ENCODE data around the gene GHSR.
A peak's percentile ranks its signal among the peaks of the same experiment; 100 is the strongest.

The GHSR gene, protein sequence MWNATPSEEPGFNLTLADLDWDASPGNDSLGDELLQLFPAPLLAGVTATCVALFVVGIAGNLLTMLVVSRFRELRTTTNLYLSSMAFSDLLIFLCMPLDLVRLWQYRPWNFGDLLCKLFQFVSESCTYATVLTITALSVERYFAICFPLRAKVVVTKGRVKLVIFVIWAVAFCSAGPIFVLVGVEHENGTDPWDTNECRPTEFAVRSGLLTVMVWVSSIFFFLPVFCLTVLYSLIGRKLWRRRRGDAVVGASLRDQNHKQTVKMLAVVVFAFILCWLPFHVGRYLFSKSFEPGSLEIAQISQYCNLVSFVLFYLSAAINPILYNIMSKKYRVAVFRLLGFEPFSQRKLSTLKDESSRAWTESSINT

DNA sequence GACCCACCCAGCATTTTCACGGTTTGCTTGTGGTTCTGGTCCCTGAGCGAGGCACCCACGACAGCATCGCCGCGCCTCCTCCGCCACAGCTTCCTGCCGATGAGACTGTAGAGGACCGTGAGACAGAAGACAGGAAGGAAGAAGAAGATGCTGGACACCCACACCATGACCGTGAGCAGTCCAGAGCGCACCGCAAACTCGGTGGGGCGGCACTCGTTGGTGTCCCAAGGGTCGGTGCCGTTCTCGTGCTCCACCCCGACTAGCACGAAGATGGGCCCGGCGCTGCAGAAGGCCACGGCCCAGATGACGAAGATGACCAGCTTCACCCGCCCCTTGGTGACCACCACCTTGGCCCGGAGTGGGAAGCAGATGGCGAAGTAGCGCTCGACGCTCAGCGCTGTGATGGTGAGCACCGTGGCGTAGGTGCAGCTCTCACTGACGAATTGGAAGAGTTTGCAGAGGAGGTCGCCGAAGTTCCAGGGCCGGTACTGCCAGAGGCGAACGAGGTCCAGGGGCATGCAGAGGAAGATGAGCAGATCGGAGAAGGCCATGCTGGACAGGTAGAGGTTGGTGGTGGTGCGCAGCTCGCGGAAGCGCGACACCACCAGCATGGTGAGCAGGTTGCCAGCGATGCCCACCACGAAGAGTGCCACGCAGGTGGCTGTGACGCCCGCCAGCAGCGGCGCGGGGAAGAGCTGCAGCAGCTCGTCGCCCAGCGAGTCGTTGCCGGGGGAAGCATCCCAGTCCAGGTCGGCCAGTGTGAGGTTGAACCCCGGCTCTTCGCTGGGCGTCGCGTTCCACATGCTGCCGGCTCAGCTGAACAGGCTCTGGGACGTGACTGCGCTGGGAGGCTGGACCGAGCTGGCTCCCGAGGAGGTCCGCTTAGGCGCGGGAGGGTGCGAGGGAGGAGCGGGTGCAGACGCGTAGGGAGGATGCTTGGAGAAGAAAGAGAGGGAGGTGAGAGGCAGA lies at the start of gene GHSR:
Gene GHSR (minus strand): TSS at position 846 of the 969 bp plus-strand sequence. CDS start 43 bp downstream, at position 803.
- DNase-seq, result no peak

DNA sequence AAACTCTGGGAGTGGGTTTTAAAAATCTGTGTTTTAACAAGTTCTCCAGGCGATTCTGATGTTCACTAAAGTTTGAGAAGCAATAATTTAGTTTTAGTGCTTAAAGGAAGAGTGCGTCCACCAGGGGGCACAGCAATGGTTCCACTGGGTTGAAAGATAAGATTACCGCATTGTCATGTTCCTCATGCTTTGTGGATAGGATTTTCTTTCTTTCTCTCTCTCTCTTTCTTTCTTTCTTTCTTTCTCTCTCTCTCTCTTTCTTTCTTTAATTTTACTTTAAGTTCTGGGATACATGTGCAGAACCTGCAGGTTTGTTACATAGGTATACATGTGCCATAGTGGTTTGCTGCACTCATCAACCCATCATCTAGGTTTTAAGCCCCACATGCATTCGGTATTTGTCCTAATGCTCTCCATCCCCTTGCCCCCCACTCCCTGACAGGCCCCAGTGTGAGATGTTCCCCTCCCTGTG lies 42.0 kb upstream of the GHSR start:
- DNase-seq, result peak in 33 of 58 donors; percentile 0 to 71 (median 12)

DNA sequence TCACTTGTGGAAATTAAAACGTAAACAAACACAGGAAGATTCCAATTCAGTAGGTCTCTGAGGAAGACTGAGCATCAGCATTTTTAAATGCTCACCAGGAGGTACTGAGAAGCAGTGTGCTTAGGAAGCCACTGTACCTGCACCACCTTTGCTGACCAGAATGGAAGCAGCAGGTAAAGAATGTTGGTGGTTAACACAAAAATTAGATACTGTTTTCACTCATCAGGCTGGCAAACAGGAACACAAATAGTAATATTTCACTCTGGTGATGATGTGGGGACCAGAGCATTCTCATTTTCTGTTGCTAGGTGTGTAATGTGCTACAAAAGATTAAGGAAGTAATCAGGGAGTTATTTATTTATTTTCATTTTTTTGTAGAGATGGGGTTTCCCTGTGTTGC lies 29.9 kb upstream of the GHSR start:
- no peak for DNase-seq

DNA sequence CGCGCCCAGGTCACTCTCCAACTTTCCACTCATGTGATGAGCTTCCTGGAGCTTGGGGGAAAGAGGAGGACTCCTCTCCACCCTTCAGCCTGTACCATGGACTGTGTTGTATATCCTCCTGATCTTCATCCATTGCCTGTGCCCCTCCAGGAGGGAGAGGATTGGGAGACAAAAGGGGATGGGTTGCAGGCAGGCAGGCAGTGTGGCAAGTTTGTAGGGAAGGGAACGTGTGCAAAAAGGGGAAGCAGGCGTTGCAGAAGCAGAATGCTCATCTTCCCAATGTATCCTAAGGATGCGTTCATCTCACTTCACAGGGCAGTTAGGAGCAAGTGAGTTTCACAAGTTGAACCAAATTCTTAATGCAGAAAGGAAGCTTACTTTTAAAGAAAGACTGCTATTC lies 28.1 kb upstream of the GHSR start:
- DNase-seq, result no peak

DNA sequence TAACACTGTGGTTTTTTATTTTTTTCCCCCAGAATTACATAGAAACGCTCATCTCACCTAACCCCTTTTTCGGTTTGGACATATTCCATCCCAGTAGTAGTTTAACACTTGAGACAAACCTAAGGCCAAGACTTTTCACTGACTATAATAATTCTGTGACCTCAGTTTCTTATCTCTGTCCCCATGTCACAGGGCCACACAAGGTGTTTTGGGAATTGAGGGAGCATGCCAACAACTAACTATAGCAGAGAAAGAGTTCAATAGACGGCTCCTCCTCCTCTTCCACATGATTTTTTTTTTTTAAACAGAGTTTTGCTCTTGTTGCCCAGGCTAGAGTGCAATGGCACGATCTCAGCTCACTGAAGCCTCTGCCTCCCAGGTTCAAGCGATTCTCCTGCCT lies 27.4 kb upstream of the GHSR start:
- DNase-seq, result no peak

DNA sequence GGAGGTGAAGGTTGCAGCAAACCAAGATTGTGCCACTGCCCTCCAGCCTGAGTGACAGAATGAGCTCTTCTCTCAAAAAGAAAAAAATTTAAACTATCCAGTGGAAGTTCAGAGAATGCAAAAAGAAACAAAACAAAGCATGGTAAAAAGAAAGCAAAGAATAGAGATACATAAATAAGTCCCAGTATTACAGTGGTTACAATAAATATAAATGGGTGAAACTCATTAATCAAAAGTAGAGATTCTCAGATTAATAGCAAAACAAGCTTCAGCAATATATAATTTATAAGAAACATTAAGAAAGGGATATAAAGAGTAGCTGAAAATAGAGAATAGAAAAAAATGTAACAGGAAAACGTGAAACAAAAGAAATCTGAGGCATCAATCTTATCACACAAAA lies 23.6 kb upstream of the GHSR start:
- no peak for DNase-seq

DNA sequence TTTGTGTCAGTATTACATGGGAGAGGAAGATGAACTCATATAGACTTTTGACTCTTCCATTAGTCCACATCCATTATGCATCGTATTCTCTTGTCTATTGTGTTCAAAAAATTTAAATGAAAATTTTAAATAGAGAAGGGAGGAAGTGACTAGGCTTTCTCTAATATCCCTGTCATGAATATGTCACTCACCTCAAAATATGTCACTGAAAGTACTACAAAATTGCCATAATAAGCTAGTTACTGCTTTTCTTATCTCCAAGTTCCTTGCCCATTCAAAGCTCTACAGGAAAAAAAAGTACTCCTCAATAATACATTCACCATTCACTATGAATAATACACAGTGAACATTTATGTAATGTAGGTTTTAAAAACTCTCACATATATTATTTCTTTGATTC lies 22.3 kb upstream of the GHSR start:
- no peak for DNase-seq

DNA sequence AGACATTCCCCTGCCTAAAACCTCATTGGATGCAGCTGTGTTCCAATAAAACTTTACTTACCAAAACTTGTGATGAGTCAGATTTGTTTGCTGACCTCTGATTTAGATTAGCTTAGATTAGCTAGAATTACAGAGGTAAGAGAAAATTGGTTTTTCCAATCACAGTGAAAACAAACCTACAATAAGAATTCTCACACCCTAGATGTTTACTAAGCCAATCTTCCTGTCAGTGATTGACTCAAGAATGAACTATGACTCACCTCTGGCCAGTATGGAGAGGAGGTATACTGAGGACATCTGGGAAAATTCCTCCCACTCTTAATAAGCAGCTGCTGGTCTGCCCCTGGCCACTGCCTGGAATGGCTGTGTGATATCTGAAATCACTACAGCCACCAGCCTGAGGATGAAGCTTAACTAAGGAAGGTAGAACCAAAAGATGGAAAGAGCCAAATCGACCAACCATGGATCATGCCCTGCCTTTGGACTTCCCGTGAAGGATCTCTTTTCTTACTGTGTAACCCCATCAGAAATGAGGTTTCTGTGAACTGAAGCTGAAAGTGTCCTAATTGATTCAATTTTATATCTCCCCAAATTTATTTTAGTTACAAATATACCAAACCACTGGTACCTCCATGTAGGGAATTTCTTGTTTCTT lies 19.0 kb upstream of the GHSR start:
- no peak for DNase-seq

DNA sequence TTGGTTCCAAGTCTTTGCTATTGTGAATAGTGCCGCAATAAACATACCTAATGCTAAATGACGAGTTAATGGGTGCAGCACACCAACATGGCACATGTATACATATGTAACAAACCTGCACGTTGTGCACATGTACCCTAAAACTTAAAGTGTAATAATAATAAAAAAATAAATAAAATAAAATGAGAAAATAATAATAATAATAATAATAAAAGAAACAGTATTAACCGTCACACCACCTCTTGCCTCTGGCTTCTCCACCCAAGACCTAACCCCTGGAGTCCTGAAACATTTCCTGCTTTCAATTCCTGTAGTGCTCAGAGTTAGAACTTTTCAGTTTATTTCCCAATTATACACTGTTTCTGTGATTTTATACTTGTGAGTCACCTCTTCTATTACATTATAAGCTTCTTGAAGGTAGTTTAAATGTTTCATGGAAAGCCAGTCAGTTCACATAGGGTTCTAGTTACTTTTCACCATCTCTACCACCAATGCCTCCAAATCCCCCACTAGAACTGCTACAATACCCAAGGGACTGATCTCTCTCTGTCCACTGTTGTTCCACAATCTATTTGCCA lies 18.4 kb upstream of the GHSR start:
- no peak for DNase-seq

DNA sequence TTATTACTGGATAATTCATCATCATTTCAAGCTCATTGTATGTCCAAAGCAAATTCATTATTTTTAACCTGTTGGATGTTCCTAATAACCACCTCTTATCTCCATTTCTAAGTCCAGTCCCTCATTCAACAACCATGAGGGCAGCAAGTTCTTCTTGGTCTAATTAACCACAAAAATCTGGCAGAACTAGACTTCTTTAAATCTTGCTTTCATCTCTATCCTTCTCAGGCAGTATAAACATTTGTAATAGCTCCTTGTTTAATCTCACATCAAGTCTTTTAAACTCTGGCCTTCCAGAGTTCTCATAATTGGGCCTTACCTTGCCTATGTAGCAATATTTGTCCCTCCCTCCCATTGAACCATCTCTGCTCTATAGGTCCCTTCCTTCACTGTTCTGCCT lies 17.0 kb upstream of the GHSR start:
- no peak for DNase-seq

DNA sequence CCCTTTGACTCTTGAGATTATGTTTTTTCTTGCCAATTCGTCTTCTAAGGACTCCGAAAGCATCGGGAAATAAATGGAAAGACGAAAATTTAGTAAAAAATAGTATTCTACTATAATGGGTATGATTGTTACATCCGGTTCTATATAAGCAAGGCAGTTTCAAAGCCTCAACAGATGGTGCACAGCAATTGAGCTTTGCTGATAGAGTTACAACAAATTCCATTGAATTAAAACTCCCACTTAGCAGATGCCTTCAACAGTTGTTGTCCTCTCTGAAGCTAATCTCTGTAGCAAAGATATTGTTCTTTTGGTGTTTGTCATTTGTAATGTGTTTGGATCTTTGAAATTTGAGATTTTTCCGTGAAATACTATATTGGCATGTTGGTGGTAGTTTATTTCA lies 16.1 kb upstream of the GHSR start:
- no peak for DNase-seq

DNA sequence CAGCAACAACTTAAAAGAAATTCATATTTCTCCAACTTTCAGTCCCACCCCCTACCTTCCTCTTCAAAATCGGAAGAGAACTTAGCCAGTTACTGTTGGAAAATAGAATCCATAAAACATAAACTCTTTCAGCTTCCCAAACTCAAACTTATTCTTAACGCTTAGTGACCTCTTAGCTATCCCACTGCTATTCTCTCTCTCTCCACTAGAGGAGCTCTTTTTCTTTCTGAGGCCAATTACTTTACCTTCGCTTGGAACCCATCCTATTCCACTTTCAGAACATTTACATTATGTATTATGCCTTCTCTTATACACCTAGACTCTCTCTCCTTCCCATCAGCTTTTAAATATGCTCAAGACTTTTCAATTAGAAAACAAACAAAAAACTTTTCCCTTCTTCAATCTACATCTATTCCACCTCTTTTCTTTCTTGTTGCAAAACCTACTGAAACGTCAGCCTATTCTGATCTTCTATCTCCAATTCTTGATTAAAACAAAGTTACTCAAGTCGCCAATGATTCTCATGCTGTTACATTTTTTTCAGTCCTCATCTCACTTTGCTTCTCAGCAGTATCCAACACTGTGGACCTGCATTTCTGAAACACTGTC lies 13.4 kb upstream of the GHSR start:
- no peak for DNase-seq

DNA sequence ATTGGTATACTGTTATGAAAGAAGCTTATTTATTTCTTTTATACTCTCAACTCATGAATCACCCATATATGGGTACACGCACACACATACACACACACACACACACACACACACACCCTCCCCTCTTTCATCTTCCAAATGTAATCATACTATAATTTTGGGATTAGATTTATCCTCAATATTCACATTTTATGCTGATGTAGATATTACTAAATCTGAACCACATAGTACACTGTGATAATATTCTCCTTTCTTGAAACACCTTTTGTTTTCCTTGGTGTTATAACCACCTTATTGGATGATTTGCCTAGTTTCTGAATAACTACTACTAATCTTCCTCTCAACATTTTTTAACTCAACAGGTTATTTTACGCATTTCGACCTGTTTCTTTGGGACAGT lies 8.1 kb upstream of the GHSR start:
- DNase-seq, result no peak

DNA sequence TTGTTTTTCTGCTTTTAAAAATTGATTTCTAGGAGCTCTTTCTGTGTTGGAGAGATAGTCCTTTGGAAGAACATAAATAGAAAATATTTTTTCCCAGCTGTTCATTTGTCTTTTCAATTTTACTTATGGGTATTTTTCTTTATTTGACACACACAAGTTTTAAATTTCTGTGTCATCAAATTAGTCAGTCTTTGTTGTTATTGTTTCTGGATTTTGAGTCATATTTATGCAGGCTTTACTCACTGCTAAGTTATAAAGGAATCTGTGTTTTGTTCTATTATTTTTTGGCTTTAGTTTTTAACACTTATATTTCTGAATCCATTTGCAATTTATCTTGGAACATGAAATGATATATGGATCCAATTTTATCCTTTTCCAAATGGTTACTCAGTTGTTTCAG lies 5.9 kb upstream of the GHSR start:
- no peak for DNase-seq

DNA sequence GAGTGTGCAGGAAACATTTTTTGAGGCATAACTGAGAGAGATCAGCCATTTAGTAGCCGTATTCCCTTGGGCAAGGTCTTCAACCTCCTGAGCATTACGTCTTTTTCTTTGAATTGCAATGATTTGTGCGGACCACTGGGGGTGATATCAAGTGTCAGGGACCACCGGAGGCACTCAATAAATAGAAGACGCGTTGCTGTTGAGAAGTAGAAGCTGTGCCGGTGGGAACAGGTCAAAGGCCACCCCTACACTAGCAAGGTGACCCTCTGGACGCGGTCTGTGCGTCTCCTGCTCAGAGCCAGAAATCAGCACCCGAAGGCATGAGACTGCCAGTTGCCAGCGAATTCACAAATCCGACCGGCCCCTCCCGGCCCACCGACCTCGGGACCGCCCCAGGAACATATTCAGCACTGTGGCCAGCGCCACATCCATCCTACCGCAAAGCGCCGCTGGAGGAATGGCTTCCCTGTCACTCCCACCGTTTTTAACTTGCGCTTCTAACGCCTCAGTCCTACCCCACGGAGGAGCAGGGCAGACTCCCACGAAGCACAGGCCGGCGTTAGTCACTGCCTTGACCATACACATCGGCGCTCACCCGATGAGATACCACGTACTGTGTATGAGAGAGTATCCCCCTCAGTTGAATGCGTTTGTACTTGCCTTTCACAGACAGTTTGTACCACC lies 1.4 kb upstream of the GHSR start:
- DNase-seq, result no peak

DNA sequence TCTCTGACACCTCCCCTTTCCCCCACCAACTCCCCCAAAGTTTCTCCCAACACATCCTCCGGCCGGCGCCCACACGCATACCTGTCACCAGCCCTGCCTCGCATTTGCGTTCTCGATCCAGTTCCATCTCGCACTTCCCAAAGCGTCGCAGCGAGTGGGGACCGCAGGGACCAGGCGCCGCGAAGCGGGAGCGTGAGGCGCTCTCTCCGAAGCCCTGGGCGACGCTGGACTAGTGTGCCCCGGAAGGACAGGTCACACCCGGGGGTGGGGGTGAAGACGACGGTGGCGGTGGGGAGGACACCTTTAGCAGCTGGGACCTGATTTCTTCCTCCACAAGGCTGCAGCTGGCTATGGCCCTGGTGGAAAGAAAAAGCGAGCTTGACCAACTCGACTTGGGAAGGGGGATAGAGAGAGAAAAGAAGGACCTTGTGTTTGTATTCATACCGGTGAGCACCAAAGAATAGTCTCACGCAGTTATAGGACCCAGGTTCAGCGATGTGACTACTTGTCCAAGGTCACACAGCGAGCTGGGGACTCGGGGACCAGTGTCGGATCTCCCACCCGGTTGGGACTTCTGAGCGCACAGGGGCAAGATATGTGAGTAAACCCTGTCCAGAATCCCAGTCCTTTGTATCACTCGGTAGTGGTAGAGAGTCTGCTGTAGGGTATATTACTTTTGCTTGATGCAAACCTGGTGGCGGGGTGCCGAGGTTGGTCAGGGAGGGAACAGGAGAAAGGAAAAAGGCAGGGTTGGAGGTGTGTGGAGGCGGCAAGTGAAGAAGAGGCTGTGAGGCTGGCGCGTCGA lies 607 bp upstream of the GHSR start:
- no peak for DNase-seq

DNA sequence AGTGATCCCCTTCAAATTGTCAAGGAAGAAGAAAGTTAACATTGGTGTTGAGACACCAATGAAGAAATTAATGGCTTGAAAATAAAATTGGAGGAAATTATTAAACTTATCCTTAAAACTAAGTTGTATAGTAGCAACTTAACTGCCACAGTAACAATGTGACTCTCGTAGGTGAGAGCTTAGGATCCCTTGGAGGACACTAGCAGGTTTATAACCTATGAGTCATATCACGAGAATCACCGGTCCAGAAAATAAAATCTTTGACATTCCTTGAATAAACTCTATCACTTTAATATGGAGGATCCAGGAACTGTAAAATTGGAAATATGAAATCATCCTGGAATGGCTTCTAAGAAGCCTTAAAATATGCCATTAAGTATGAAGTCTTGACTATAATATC lies 2.1 kb downstream of the GHSR start:
- DNase-seq, result no peak

DNA sequence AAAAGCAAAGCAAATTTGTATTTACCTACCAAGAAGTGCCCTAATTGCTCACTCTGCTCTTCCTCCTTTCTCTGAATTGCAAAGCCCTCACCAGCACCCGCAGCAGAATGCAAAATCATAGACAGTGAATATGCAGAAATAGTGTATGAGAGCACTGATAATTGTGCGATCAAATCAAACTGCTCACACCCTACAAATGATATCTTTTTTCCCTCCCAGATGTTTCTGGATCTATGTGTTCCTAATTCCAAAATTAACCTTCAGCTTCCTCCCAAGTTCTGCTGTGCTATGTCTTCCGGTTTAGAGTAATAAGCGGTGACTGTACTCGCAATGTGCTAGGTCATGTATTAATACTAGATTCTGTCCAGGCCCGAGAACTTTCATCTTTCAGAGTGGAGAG lies 3.4 kb downstream of the GHSR start:
- no peak for DNase-seq

DNA sequence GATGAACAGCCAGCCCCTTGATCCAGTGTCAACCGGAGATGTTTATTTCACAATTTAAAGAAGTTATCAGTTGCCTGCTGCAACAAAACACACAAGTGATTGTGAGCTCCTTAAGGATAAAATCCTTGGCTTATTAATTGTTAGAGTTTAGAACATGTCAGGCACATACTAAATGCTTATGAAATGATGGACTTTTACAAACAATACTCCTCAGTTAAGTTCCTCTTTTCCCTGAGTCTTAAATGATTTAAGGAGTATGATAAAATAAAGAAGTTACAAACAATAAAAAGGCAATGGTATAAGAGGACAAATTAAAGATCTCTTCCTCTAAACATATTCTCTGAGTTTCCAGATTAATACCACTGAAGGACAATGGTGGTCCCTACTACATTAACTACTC lies 5.7 kb downstream of the GHSR start:
- DNase-seq, result no peak

DNA sequence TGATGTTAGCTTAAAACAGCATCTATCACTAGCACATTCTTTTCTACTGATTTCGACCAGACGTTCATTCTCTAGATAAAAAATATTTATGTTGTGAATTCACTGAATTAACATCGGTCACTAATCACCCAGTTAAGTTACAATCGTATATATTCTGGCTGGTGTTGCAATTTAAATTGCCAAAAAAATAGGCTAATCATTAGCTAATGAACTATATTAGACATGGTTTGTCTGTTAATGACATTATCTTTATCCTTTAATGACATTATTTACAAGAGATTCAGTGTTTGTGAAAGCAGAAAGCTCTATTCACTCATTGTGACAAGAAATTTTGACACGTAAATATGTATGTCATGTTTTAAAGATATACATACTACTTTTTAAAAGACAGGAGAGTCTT lies 6.7 kb downstream of the GHSR start:
- DNase-seq, result no peak
